GM12875 (cell line): Measurements from ENCODE around the gene SOX13.

Experiments
- H3K4me3 ChIP-seq: one replicate; pipeline ENCODE4 v1.5.1; 2011; ENCODE audit warnings: low read depth, low read length, control low read depth
- TF ChIP-seq, protein P1 (sequence below): IDR thresholded peaks from 2 replicates; pipeline ENCODE4 v1.5.1; 2011; ENCODE audit warnings: low read depth, mild to moderate bottlenecking, control low read depth, inconsistent platforms, low read length, moderate library complexity, borderline replicate concordance; ENCODE audit not compliant: insufficient read depth

Gene SOX13

GRCh38 chr1:204074274-204075138, 1.6 kb downstream of the SOX13 start:
- TF ChIP-seq, protein P1, sequence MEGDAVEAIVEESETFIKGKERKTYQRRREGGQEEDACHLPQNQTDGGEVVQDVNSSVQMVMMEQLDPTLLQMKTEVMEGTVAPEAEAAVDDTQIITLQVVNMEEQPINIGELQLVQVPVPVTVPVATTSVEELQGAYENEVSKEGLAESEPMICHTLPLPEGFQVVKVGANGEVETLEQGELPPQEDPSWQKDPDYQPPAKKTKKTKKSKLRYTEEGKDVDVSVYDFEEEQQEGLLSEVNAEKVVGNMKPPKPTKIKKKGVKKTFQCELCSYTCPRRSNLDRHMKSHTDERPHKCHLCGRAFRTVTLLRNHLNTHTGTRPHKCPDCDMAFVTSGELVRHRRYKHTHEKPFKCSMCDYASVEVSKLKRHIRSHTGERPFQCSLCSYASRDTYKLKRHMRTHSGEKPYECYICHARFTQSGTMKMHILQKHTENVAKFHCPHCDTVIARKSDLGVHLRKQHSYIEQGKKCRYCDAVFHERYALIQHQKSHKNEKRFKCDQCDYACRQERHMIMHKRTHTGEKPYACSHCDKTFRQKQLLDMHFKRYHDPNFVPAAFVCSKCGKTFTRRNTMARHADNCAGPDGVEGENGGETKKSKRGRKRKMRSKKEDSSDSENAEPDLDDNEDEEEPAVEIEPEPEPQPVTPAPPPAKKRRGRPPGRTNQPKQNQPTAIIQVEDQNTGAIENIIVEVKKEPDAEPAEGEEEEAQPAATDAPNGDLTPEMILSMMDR: no peak
- H3K4me3 ChIP-seq: no peak overlapping the region

DNA sequence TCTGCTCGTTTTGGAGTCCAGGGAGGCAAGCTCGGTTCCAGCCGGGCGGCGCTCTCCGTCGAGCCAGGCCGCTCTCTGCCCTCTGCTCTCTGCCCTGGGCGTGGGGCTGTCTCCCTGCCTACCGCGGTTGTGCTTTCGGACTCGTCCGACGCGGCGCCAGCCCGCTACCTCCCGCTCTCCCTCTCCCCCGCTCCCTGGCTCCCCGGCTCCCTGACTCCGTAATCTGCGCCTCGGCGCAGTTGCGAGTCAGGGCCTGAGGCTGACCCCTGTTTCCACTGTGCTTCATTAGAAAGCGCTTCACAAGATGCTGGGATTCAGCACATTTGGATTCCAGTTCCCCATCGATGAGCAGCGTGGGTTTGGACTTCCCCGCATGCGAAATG, 2.2 kb downstream of the SOX13 start:
- no peak overlapping the region for H3K4me3 ChIP-seq
- TF ChIP-seq, protein P1: no peak

- no peak overlapping the region for H3K4me3 ChIP-seq
- TF ChIP-seq, protein P1: no peak
Measured at GRCh38 chr1:204075890-204076846, 3.3 kb downstream of the SOX13 start.

DNA sequence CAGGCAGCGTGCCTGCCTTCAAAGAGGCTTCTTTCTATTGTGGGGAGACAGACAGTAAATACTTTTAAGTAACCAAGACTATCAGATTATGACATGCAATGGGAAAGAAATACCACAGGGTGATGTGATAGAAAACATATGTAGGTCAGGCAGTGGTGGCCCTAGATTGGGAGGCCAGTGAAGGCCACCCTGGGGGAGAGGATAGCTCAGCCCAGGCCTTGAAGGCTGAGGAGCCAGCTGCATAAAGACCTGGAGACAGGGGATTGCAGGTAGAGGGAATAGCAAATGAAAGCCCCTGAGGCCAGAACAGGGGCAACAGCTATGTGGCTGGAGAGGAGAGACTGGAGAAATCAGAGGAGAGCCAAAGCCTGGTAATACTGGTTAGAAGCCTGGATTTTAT, 4.0 kb downstream of the SOX13 start:
- H3K4me3 ChIP-seq: no peak overlapping the region
- TF ChIP-seq, protein P1: no peak

DNA sequence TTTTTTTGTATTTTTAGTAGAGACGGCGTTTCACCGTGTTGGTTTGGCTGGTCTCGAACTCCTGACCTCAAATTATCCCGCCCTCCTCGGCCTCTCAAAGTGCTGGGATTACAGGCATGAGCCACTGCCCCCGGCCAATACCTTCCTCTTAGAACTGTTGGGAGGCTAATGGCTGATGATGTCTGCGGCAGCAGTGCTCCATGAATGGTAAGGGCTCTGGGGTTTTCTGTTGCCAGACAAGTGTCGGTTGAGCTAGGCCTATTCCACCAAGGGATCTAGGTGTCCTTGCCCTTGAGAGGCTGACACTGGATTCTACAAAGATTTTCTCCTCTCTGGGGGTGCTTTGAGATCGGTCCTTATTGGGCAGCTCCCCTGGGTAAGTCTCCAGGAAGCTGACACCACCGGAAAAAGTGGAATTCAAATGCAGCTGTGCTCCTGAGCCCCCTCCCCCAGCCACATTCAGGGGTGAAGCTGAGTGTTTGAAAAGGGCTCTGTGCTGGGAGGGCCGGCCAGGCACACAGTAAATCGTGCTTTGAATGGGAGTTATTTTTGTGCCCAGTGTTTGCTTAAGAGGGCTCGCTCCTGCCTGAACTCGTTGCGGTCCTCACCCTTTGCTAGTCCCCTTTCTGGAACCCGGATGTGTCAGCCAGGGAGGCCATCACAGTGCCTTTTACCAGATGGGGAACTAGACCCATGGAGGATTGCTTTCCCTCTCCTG, 5.2 kb downstream of the SOX13 start:
- H3K4me3 ChIP-seq: no peak overlapping the region
- TF ChIP-seq, protein P1: no peak

GRCh38 chr1:204079608-204079999, 6.7 kb downstream of the SOX13 start:
- TF ChIP-seq, protein P1: no peak
- H3K4me3 ChIP-seq: no peak overlapping the region
